ENCODE results near the gene LOXL4.

LOXL4 gene

GRCh38 chr10:98267894-98268693 lies at the start of gene LOXL4:
Gene LOXL4 (minus strand): TSS chr10:98268194. CDS start chr10:98263019, 5,175 bp downstream.
- no peak for DNase-seq (ENCODE audit: low spot score)

DNA sequence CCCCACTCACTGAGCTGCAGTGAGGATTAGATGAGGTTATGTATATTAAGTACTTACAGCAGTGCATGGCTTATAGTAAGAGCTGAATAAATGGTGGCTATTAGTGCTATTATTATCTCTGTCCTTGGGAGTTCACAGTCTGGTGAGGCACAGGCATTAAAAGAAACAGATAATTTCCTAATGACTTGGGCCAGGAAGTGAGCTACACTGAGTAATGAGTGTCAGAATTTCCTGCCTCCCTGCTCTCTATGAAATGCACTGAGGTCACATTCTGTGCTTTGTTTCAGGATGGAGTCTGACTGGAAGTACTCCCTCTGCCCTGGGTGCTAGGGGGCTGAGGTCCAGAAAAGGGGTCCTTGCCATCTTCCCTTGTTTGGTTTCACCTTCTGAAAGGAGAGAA lies 48.7 kb upstream of the LOXL4 start:
- no peak for DNase-seq (ENCODE audit: low spot score)

- DNase-seq (ENCODE audit: low spot score): no peak
Measured at GRCh38 chr10:98316170-98316569, 48.2 kb upstream of the LOXL4 start.

DNA sequence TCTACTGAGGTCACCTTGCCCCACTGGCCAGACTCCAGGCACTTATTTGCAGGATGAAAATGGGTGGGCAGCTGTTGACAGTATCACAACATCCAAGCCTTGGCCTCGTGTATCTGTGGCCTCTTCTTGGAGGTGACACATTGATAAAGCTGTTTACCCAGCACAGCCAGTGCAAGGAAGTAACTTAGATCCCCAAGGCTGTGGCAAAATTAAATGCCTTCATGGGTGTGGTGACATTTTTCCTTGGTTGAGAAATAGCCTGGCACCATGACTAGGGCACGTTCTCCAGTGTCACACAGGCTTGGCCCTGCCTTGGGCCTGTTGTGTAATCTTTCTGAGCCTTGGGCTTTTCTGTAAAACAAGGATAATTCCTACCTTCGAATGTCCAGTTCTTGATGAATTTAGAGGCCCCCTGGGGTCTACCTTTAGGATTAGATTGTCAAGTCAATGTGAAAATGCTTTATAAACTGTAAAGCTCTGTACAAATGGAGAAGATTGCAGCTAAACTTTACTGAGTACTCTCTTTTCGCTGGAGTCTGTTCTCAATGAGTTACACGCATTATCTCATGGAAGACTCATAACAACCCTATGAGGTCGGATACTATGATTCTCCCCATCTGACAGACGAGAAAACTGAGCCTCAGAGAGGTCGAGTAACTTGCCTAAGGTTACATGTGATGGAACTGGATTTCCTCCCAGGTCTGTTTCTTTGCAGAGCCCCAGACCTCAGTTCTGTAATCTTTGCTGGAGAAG lies 46.7 kb upstream of the LOXL4 start:
- DNase-seq (ENCODE audit: low spot score): no peak

- no peak for DNase-seq (ENCODE audit: low spot score)
Measured at GRCh38 chr10:98313598-98313997, 45.6 kb upstream of the LOXL4 start.

DNA sequence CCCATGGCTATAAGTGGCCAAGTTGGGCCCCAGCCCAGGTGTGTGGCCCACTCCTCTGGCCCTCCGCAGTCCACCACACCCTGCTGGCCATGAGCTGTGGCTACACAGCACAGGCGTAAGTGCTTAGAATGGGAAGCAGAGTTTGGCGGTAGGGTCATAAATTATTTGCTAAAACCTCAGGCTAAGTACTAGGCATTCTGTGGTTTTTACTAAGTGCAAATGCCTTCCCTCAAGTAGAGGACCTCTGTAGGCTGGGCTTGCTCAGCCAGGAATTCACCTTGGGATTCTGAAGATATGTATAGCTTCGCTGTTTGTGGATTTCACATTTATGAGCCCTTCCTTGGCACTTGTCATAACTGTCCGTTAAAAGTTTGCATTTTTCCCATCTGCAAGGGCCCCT lies 44.8 kb upstream of the LOXL4 start:
- DNase-seq (ENCODE audit: low spot score): no peak

GRCh38 chr10:98312349-98312748 lies 44.4 kb upstream of the LOXL4 start:
- no peak for DNase-seq (ENCODE audit: low spot score)

GRCh38 chr10:98310701-98311100 lies 42.7 kb upstream of the LOXL4 start:
- no peak for DNase-seq (ENCODE audit: low spot score)

- DNase-seq (ENCODE audit: low spot score): no peak
Measured at GRCh38 chr10:98309366-98310355, 41.7 kb upstream of the LOXL4 start.

DNA sequence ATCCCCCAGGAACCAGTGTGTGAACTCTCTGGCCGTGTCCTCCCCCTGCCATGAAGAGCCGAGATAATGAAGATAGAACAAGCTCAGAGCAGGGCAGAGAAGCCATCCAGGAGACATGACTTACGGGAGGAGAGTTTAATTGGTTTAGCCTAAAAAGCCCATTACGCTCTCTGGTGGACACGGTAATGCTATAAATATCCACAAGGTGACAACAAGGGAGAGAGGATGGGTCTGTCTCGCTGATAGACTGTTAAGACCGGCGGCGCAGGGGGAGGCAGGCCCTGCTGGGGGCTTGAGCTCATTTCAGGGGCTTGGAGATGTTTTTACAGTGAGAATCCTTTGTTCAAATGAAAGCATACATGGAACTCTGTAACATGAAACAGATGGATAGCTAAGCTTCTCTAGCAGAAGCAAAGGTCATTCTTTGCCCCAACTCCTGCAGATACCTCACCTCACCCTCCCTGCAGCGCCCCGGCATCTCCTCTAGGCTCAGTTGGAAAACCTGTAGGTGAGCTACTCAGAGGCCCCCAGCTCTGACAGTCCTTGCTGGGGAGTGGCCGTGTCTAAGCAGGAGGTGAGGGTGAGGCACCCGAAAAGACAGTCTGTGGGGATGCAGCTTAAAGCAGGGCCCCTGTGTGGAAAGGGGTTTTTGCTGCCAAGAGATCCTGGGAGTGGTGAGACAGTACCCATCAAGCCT lies 40.8 kb upstream of the LOXL4 start:
- DNase-seq (ENCODE audit: low spot score): no peak

DNA sequence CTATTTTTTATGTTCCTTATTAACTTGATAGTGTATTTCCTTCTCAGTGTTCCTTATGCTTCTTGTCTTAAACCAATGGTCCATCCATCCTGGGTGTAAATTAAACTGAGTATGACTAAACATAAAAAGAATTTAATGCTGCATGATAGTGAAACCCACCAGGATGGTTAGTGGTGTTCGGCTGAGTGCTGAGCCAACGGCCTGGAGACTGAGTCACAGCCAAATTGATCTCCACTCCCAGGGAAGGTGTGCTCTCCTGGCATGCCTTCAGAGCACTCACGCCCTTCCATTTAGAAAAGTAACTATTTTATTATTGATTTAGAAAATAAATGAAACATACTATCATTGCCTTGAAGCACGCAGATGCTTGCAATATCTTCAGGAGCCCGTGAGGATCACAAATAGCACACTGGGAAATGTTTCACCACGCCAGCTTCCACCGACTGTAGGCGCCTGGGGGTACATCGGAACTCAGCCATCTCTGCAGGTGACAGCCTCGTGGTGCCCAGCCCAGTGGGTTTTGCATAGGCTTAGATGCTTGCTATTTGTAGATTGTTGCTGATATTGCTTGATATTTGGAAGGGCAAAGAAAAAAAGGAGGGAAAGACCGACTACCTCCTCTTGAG lies 40.0 kb upstream of the LOXL4 start:
- no peak for DNase-seq (ENCODE audit: low spot score)

GRCh38 chr10:98306501-98306900 lies 38.5 kb upstream of the LOXL4 start:
- DNase-seq (ENCODE audit: low spot score): no peak

- no peak for DNase-seq (ENCODE audit: low spot score)
Measured at GRCh38 chr10:98303569-98303968, 35.6 kb upstream of the LOXL4 start.

DNA sequence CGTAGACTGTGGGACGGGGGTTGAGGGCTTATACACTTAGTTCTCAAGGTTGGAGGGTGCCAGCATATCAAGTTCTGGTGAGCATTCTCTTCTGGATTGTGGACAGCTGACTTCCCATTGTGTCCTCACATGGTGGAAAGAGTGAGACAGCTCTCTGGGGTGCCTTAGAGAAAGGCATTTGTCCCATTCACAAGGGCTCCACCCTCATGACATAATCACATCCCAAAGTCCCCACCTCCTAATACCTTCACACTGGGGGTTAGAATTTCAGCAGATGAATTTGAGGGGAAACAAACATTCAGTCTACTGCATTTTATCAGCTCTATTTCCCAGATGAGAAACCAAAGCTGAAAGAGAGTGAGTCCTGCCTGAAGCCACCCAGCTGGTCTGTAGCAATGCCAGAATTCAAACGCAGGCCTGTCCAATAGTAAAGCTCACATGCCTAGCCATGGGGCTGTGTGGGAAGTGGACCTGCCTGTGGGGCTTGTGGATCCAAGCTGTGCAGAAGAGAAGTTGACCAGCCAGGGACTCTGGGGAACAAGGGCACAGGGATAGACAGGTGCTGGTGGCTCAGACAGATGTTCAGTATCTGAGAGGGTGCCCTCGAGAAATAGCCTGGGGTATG lies 34.9 kb upstream of the LOXL4 start:
- no peak for DNase-seq (ENCODE audit: low spot score)

DNA sequence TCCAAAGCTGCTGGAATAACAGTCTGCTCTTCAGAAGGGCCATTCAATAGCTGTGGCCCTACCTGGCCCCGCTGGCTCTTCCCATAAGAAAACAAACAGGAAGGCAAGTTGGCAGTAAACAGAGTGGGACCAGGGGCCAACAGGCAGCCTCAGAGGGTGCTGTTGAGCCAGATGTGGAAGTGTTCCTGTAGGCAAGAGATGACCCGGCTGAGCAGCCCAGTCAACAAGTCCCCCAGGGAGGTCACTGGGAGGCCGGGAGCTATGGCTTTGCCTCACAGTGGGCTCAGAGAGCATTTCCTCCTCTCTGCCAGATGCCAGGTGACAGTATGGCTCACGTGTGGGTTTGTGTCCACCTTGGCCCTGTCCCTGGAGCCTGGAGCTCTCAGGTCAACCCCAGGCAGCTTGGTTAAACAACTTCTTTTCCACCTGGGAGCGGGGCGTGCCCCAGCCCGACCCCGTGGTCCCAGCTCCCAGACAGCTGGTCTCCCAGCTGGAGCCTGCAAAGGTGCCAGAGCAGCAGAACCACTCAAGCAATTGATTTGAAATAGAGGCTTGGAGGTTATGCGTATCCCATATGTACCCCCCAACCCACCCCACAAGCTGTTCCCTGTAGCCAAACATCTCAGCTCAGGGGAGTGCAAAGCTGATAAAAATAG lies 33.8 kb upstream of the LOXL4 start:
- DNase-seq (ENCODE audit: low spot score): no peak

DNA sequence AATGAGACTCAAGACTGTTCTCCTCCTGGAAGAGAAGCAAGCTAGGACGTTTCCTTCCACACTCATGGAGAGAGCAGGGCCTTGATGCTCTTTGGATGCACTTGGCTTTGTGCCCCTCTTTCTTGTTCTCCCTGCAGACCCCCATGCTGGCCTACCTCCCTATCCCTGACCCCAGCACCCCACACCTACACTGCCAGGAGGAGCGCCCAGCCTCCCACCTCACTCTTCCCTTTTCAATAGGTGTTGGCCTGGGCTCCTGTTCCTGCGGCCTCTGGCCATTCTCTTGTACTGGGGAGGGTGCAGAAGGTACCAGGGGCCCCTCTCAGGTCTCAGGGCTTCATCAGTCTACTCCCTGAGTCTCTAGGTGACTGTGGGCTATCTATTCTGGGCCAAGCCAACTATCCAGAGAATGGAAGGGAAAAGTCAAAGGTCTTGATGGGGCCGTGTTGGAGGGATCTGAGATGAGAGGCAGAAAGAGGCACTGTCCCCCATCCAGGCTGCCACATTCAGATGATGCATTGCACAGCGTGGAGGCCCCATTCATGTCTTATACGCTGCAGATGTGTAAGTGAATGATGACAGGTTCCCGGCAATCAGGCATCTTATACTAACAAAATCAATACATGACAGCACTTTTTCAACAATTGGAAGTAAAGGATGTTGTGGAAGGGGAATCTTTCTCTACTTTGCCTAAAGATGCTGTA lies 32.7 kb upstream of the LOXL4 start:
- DNase-seq (ENCODE audit: low spot score): no peak

GRCh38 chr10:98299341-98299740 lies 31.3 kb upstream of the LOXL4 start:
- DNase-seq (ENCODE audit: low spot score): no peak

GRCh38 chr10:98296524-98296923 lies 28.5 kb upstream of the LOXL4 start:
- no peak for DNase-seq (ENCODE audit: low spot score)

DNA sequence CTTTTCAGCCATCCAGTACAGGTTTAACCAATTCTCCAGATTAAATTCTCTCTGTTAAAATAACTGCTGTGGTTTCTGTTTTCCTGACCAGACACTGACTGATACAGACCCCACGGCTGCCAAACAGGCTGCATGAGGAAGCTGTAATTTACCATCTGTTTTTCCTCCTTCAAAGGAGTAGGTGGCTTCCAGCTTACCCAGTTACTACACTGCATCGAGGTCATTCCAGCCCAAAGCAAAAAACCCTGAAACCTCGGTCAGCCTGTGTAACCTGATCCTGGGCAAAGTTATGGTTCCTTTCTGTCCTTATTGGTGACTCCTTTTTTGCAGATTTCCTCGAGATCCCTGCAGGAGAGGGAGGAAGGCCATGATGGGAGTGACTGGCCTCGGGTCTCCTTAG lies 27.9 kb upstream of the LOXL4 start:
- DNase-seq (ENCODE audit: low spot score): no peak

- no peak for DNase-seq (ENCODE audit: low spot score)
Measured at GRCh38 chr10:98295401-98295811, 27.4 kb upstream of the LOXL4 start.
